ENCODE results near the gene DCLK2.

Gene DCLK2

GRCh38 chr4:150069353-150069752, 8.9 kb upstream of the DCLK2 start:
- DNase-seq (ENCODE audit: low read depth): no peak

GRCh38 chr4:150070464-150071170, 7.6 kb upstream of the DCLK2 start:
- no peak for DNase-seq (ENCODE audit: low read depth)

- DNase-seq (ENCODE audit: low read depth): no peak
Measured at GRCh38 chr4:150072471-150072870, 5.8 kb upstream of the DCLK2 start.

GRCh38 chr4:150072906-150073714, 5.1 kb upstream of the DCLK2 start:
- DNase-seq (ENCODE audit: low read depth): peak; percentile 77

- no peak for DNase-seq (ENCODE audit: low read depth)
Measured at GRCh38 chr4:150074064-150074463, 4.2 kb upstream of the DCLK2 start.

GRCh38 chr4:150078579-150079080, 385 bp downstream of the DCLK2 start:
- DNase-seq (ENCODE audit: low read depth): no peak

- no peak for DNase-seq (ENCODE audit: low read depth)
Measured at GRCh38 chr4:150079081-150079581, 886 bp downstream of the DCLK2 start.

DNA sequence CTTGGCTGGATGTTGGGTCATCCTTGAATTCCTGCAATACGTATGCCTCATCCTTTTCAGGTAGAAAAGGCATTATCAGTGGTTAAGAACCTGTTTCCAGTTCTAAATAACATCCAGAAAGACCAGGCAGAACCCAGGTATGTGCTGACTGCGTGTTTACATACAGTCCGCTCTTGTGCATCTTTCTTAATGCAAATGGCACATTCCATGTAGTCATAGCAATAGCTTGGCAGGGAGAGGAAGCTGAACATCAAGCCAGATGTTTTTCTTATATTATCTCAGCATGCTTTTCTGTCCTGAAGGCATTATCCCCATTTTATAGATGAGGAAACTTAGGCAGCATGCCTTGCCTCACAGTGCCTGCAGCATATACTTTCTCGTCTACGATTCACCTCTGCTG, 2.1 kb downstream of the DCLK2 start:
- DNase-seq (ENCODE audit: low read depth): no peak

- DNase-seq (ENCODE audit: low read depth): no peak
Measured at GRCh38 chr4:150080875-150081274, 2.6 kb downstream of the DCLK2 start.

DNA sequence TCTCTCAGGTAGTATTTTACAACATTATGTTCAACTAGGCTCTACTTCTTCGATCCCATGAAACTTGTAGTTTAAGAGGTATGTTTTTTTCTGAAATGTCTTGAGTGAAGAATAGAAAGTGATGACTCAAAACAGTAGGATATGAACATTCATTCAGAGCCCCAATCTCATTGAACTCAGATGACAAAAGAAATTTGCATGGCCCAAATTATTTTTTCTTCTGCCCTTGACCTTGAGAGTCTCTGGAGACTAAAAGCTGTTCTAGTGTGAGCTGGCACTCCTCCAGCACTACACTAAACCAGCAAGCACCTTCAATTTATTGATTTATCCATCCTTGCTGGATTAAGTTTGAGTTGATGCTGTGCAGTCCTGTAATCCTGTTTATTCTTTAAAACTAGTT, 4.0 kb downstream of the DCLK2 start:
- no peak for DNase-seq (ENCODE audit: low read depth)

GRCh38 chr4:150087006-150087405, 8.8 kb downstream of the DCLK2 start:
- DNase-seq (ENCODE audit: low read depth): no peak

GRCh38 chr4:150089732-150090131, 11.5 kb downstream of the DCLK2 start:
- DNase-seq (ENCODE audit: low read depth): no peak

GRCh38 chr4:150090836-150091235, 12.6 kb downstream of the DCLK2 start:
- no peak for DNase-seq (ENCODE audit: low read depth)

DNA sequence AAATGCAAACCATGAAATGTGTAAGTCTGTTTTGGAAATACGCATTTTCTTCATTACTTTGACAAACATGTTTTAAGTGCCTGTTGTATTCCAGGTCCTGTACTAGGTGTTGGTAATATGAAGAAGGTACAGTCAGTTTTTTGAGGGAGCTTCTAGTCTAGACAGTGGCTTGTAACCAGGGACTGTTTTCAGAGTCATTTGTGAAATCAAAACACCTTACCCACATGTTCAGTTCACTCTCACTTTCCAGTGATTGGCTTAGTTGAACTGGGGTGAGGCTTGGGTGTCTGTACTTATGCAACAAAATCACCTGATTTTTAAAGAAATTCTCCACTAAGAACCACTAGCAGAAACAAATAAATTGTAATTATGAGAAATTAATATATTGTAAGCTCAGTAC, 16.4 kb downstream of the DCLK2 start:
- no peak for DNase-seq (ENCODE audit: low read depth)

GRCh38 chr4:150096625-150097024, 18.4 kb downstream of the DCLK2 start:
- no peak for DNase-seq (ENCODE audit: low read depth)

DNA sequence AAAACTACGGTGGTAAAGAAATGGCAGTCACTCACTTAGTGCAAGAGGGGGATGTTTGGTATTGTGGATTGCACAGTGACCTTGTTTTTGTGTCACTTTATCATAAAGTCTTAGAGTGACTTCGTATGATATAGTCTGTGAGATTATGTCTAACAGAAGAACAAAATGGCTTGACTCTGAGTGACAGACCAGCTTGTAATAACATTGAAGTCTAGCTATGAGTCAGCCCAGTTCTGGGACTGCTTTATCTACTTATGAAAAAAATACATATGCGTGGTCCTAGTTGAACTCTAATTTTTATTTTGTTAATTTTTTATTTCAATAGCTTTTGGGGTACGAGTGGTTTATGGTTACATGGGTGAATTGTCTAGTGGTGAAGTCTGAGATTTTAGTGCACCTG, 20.0 kb downstream of the DCLK2 start:
- no peak for DNase-seq (ENCODE audit: low read depth)

- no peak for DNase-seq (ENCODE audit: low read depth)
Measured at GRCh38 chr4:150104404-150105027, 26.3 kb downstream of the DCLK2 start.

DNA sequence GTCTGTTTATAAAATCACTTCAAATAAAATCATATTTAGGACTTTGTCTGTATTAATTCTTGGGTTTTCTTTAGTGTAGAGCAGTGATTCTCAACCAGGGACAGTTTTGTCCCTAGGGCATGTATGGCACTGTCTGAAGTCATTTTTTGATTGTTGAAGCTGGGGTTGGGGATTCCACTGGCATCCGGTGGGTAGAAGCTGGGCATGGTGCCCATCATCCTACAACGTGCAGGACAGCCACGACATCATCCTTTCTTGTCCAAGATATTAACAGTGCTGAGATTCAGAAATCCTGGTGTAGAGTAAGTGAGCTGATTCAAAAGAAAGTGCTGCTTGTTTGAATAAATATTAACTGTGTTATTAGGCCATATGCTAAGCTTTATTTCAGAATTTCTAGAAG, 28.6 kb downstream of the DCLK2 start:
- DNase-seq (ENCODE audit: low read depth): no peak

DNA sequence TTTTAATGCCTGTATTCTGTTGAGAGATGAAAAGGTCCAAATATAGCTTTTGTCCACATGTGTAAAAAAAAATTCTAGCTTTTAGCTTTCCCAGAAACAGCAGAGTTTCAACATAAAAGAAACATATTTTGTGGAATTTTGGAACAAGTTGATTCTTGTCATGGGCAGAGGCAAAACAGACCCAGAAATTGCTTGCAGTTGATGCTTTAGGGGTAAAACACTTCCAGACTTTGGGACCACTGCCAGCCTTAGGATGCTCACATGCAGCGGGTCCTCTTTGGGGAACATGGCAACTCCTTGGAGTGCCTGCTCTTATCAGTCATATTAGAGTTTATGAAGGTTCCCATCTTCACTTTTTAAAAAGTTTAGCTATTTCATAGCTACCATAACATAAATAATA, 30.4 kb downstream of the DCLK2 start:
- no peak for DNase-seq (ENCODE audit: low read depth)

DNA sequence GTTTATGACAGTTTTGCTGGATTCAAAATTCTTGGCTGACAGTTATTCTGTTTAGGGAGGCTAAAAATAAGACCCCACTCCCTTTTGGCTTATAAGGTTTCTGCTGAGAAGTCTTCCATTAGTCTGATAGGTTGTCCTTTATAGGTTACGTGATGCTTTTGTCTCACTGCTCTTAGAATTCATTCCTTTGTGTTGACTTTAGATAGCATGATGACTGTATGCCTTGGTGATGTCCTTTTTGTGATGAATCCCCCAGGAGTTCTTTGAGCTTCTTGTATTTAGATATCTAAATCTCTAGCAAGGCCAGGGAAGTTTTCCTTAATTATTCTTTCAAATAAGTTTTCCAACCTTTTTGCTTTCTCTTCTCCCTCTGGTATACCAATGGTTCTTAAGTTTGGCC, 36.4 kb downstream of the DCLK2 start:
- DNase-seq (ENCODE audit: low read depth): no peak

- no peak for DNase-seq (ENCODE audit: low read depth)
Measured at GRCh38 chr4:150115851-150116250, 37.6 kb downstream of the DCLK2 start.

GRCh38 chr4:150116506-150116905, 38.3 kb downstream of the DCLK2 start:
- no peak for DNase-seq (ENCODE audit: low read depth)

- DNase-seq (ENCODE audit: low read depth): no peak
Measured at GRCh38 chr4:150117094-150117493, 38.8 kb downstream of the DCLK2 start.

Measured in non-pigmented ciliary epithelial cell (primary cell).